NOMO-1 treated with dmso at 0.1 percent for 144 hours (cell line): ENCODE measurements around the gene DAB1.
"Not testable (repeated sequence)": the region's sequence is repeated elsewhere in the genome, so short reads cannot be mapped to it uniquely, and the experiment has no call there.

ENCODE experiments used
- DNase-seq: peaks from one replicate; lab custom pipeline; 2025; ENCODE audit not compliant: unreplicated experiment; lab: John Stamatoyannopoulos, UW

Gene DAB1

GRCh38 chr1:57222801-57223200 lies 201.1 kb downstream of the DAB1 start:
- DNase-seq = no peak

GRCh38 chr1:57222307-57222706 lies 201.6 kb downstream of the DAB1 start:
- no peak for DNase-seq

- not testable (repeated sequence) for DNase-seq
Measured at GRCh38 chr1:57220905-57221304, 203.0 kb downstream of the DAB1 start.

DNA sequence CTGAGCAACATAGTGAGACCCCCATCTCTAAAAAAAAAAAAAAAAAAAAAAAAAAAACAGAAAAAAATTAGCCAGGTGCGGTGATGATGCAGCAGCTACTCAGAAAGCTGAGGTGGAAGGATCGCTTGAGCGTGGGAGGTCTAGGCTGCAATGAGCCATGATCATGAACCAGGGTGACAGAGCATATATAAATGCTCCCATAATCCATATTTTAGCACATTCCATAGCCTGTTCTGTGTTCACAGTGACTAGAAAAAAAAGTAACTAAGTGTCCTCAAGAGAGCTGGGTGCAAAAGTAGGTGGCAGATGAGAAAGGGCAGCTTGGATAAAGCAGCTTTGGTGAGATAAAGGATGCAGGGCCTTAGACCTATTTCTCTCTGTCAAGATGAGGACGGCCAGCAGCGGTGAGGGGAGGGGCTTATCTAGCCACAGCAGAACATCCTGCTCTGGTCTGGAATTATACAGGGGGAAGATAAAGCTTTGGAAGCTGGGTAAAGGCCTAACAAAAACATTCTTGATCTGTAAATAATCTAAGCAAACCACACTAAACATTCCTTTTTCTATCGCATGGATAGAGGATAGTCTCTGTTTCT lies 205.3 kb downstream of the DAB1 start:
- DNase-seq = no peak

DNA sequence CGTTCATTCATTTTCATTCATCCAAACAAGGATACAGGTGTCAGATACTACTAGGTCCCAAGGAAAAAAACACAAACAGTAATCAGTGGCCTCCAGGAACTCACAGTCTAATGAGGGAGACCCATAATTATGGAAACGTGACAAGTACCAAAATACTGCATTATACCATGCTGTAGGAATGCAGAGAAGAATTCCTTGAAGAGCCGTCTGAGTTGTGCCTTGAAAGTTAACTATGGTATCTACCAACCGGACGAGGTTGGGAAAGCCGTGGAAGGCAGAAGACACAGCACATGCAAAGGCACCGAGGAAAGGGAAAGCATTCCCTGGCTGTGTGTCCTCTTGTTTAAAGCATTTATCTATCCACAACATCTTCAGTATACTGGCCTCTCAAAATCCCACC lies 206.0 kb downstream of the DAB1 start:
- no peak for DNase-seq

DNA sequence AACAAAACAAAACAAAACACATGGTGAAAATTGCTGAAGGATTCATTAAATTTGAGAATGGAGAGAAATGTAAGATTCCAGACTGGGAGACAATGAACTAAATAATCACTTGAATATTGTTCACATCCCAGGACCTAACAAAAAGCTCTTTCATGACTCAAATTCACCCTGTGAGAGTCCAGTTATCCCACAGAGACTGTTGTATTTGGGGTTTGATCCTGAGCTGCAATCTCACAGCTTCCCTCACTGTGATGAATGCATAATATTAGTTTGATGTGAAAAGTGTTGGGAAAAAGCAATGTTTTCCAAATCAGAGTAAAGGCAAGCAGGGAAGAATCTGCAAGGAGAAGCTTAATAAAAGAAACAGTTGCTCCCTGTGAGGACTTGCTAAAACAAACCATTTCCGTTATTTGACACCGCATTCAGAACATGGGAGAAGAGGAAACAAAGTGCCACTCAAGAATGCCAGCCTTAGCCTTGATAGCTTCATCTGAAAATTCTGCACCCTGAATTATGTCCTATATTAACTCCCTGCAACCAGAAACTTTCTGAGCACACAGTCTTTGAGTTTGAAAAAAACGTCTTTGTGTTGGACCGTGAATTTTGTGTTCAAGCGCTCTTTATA lies 208.8 kb downstream of the DAB1 start:
- no peak for DNase-seq

DNA sequence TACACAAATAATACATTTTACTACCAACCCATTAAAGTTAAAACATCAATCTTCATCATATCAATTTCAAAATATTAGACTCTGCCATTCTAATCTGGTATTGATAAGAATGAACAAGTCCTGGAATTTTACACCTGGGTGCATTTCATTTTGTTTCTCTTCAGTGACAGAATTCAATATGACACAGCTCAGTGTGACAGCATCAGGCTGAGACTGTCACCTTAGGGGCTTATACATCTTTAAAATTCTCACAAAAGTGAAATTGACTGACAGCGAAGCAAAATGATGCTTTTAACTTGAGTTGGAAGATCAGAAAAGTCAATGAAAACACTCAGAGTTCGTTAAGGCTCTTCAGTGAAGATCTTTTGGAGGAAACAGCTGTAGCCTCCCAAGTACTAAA lies 213.0 kb downstream of the DAB1 start:
- no peak for DNase-seq

GRCh38 chr1:57209495-57209894 lies 214.4 kb downstream of the DAB1 start:
- no peak for DNase-seq

DNA sequence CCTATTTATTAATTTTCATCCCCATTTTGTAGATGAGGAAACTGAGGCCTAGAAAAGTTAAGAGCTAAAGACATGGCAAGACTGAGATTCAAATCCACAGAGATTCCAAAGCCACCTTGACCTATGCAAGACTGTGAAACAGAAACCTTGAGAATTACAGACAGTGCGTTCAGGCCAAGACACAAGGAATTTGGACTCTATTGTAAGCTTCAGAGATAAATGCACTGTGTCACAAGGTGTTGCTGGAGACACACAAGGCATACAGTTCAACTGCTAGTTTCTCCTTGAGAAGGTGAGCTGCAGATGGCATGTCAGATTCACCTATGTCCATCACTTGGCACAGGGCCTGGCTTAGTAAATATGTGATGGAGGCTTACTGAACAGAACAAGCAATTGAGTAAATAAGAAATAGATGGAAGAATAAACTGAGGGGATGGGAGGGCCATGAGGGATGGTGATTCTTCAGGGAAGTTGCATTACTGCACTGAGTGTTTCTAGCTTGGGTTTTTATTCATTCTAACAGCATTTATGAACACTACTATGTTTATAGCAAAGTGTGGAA lies 215.0 kb downstream of the DAB1 start:
- DNase-seq = no peak

- DNase-seq = no peak
Measured at GRCh38 chr1:57206038-57206437, 217.8 kb downstream of the DAB1 start.

DNA sequence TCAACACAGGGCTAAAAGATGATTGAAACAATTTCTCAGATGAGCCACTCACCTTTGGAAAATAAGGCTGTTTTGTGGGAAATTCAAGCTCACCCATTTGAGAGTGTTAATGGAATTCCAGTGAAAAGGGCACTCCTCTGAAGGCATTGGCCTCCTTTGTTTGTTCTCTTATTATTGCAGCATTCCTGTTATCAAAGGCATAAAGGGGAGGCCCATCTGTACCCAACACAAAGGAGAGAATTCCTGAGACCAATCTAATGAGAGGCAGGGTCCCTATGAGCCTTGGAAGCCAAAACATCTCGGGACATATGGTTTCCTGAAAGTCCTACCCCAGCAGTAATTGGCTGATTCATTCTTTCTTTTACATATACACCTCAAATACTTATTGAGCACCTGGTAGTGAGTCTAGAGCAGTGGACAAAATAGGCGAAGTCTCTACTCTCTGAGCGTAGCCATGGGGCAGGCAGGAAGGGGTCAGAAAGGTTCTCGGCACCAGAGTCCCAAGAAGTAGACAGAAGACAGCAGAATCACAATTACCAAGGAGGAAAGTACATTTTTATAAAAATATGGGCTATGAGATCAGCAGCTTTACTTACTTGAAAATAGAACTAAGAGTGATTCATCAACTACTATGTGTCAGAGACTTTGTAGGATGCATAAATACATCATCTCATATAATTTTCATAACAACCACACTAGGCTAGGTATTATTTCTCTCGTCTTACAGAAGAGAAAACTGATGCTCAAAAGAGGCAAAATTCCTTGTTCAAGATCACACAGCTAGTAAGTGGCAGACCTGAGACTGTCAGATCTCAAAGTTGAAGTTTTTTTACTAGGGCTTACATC lies 218.7 kb downstream of the DAB1 start:
- DNase-seq = no peak

- DNase-seq = no peak
Measured at GRCh38 chr1:57204091-57204490, 219.8 kb downstream of the DAB1 start.

GRCh38 chr1:57202241-57202640 lies 221.6 kb downstream of the DAB1 start:
- DNase-seq = no peak

- no peak for DNase-seq
Measured at GRCh38 chr1:57198912-57199311, 224.9 kb downstream of the DAB1 start.

DNA sequence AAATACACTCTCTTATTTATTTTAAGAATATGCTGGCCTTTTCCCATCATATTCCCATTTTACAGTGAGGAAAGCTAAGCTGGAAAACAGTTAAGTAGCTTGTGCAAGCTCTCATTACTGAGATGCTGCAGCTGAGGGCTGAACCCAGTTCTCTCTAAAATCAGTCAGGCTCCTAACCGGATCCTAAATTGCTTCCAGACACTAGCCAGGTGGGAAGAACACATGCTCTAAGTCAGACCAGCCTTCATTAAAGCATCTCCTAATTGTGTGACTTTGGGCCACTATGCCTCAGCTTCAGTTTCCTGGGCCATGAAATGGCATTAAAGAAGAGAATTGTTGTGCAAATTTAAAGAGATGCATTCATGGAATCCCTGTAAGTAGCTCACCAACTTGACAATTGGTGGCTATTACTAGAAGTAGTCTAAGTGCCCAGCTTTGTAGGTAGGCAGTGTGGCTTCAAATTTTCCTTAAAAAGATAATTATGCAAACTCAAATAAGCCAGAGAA lies 228.4 kb downstream of the DAB1 start:
- DNase-seq = no peak

DNA sequence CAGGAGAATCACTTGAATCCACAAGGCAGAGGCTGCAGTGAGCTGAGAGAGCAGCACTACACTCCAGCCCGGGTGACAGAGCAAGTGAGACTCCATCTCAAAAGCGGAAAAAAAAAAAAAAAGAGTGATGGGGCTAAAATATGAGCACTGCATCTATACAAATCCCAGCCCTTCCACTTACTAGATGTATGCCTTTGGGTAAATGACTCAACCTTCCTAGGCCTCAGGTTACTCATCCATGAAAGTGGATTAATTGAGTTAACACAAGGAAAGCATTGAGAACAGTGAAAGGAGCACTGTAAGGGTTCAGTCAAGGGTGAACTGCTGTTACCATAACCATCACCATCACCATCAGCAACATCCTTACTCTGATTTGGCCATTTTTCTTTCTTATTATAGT lies 231.6 kb downstream of the DAB1 start:
- no peak for DNase-seq

DNA sequence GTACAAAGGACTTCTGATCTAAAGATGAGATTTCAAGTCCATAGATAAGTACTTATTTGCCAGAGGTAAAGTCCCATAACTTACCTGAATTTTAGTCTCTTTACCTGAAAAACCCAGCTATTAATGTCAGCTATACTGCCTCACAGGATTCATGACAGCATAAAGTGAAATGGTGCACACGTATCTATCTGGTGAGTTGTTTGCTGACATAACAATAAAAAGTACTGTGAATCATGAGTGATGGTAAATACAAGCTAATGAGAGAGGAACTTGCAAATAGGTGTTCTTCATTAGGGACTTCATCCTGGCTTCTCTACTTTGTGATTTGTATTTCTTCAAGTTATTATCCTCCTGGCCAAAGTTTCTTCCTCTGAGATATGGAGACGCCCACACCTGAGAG lies 233.0 kb downstream of the DAB1 start:
- DNase-seq = no peak

GRCh38 chr1:57188168-57188567 lies 235.7 kb downstream of the DAB1 start:
- no peak for DNase-seq

DNA sequence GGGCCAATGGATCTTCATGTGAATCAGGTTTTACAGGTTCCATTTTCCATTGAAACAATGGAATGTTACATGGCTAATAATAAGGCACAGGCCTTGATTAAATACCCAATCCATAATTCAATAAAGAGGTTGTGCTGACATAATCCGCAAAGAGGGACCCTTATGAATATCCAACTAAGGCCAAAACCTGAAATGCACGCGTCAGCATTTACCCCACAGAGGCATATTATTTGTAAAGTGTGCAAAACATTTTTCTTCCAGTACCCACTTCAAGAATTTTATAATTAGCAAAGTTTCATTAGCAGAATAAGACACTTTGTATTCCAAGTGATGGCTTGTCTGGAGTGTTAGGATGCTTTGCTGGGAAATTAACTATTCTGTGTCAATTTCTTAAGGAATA lies 237.4 kb downstream of the DAB1 start:
- no peak for DNase-seq

GRCh38 chr1:57179001-57179400 lies 244.9 kb downstream of the DAB1 start:
- no peak for DNase-seq

- DNase-seq = no peak
Measured at GRCh38 chr1:57175506-57175905, 248.4 kb downstream of the DAB1 start.

DNA sequence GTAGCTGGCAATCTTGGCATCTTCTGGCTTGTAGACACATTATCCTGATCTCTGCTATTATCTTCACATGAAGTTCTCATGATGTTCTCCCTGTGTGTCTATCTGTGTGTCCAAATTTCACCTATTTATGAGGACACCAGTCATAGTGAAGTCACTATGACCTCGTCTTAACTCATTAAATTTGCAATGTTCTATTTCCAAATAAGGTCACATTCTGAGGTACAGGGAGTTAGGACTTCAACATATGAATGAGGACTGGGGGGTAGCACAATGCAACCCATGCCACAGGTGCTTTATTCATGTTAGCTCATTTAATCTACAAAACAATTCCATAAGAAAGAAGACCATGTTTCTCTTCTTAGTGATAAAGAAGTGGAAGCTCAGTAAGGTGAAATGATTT lies 251.8 kb downstream of the DAB1 start:
- no peak for DNase-seq
